Activated CD4-positive, alpha-beta T cell treated with anti-CD3 and anti-CD28 coated beads, Interleukin-2, amount 50 U/mL, for 48 hours (primary cell): ENCODE results near the gene NMU.
"Not testable (repeated sequence)": the region's sequence is repeated elsewhere in the genome, so short reads cannot be mapped to it uniquely, and the experiment has no call there.

Source experiments
- DNase-seq, 2 experiments: peaks; one replicate each; pipeline ENCODE4 v3.0.0-alpha.2; 2020

Gene NMU

GRCh38 chr4:55635741-55636655 lies at the start of gene NMU:
TSS of gene NMU (minus strand) at chr4:55636298. CDS start at chr4:55636192, 106 bp downstream.
- peak; percentile 40 to 51 for DNase-seq

DNA sequence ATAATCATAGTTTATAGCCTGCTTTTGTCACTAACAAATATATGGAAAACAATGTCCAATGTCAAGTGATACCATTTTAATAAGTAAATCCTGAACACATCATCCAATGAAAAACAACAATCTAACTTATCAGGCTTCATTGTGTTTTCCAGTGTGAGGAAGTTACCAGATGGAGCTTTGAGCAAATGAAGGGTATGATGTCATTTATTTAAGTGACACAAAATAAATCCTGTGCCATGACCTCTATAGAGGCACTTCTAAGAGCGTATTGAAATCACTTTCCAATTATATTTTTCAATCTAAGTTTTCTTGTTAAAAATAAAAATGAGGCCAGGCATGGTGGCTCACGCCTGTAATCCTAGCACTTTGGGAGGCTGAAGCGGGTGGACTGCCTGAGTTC lies 48.2 kb upstream of the NMU start:
- no peak for DNase-seq

DNA sequence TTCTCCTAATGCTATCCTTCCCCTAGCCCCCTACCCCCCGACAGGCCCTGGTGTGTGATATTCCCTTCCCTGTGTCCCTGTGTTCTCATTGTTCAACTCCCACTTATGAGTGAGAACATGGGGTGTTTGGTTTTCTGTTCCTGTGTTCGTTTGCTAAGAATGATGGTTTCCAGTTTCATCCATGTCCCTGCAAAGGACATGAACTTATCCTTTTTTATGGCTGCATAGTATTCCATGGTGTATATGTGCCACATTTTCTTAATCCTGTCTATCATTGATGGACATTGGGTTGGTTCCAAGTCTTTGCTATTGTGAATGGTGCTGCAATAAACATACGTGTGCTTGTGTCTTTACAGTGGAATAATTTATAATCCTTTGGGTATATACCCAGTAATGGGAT lies 46.7 kb upstream of the NMU start:
- not testable (repeated sequence) for DNase-seq

GRCh38 chr4:55682295-55682694 lies 46.2 kb upstream of the NMU start:
- no peak for DNase-seq

DNA sequence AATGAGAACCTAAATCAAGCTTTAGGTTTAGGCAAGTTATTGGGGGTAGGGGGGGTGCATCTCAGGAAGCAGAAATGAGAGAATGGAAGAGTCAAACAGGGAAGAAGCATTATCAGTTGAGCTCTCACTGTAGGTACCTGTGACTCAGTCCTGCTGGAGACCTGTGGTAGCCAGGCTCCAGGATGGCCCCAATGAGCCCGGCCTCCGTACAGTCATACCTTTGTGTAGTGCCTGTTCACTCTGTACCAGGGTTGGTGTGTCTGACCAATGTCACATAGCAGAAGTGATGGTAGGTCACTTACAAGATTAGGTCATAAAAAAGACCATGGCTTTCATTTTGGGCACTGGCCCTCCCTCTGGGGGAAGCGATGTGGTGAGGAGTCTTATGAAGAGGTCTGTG lies 45.3 kb upstream of the NMU start:
- no peak for DNase-seq

GRCh38 chr4:55675196-55675793 lies 39.2 kb upstream of the NMU start:
- no peak for DNase-seq

DNA sequence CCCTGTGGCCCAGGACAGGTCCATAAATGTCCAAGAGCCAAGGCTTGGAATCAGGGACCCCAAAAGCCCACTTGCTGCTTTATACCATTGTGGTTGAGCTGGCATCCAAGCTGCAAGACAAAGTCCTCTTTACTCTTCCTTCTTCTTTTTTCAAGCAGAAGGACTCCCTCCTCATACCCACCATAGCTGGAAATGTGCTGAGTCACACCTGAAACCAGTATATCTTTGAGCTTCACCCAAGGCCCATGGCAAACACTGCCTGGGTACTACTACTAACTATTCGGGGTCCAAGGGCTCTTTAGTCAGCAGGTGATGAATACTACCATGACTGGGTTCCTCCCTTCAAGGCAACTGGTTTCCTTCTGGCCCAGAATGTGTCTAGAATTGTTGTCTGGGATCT lies 37.3 kb upstream of the NMU start:
- DNase-seq = no peak

DNA sequence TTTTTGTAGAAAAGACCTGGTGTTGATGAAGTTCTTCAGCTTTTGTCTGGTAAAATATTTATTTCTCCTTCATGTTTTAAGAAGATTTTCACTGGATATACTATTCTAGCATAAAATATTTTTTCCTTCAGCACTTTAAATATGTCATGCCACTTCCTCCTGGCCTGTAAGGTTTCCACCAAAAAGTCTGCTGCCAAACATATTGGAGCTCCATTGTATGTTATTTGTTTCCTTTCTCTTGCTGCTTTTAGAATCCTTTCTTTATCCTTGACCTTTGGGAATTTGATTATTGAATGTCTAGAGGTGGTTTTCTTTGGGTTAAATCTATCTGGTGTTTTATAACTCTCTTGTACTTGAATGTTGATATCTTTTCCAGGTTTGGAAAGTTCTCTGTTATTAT lies 35.6 kb upstream of the NMU start:
- DNase-seq = no peak

DNA sequence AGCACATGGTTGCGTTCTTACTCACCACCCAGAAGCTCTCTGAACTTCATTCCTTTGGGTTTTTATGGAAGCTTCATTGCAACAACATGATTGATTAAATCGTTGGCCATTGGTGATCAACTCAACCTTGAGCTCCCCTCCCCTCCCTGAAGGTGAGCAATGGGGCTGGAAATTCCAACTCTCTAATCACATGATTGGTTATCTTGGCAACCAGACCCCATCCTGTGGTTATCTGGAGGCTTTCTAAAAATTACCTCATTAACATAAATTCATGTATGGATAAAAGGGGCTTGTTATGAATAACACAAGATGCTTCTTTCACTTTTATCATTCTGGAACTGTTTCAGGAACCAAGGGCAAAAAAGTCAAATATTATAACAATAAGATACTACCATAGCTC lies 34.6 kb upstream of the NMU start:
- DNase-seq = no peak

DNA sequence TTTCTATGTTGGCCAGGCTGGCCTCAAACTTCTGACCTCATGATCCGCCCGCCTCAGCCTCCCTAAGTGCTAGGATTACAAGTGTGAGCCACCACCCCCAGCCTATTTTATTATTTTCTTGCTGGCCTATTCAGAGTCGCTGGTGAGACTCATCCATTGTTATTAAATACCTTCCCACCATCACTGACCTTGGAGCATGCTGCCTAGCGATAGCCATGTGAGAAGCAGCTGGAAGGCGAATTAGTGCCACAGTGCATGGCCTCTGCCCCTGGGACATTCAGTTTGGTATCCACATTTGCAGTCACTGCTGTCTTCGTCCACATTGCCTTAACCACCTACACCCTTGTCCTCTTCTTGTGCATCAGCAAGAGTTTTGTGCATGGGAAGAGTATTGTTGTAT lies 32.4 kb upstream of the NMU start:
- no peak for DNase-seq

DNA sequence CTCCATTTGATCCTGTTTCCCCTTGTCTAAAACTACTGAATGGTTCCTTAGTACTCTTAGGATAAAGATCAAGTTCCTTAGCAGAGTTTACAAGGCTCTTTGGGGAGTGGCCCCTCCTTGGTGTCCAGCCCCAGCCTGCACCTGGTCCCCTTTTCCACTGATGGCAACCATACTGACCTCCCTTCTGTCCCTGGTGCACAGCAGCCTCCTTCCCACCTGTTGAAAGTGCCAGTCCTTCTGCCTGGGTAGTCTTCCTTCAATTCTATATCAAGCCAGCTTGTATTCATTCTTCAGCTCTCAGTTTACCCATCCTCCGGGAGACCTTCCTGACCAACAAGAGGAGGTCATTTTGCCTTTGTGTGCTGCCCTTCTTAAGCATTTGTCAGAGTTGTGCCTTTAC lies 30.4 kb upstream of the NMU start:
- no peak for DNase-seq

- DNase-seq = no peak
Observed at GRCh38 chr4:55663145-55663544, 27.0 kb upstream of the NMU start.

- no peak for DNase-seq
Observed at GRCh38 chr4:55661398-55662056, 25.4 kb upstream of the NMU start.

GRCh38 chr4:55658657-55659056 lies 22.6 kb upstream of the NMU start:
- no peak for DNase-seq

GRCh38 chr4:55654131-55654530 lies 18.0 kb upstream of the NMU start:
- DNase-seq = no peak

DNA sequence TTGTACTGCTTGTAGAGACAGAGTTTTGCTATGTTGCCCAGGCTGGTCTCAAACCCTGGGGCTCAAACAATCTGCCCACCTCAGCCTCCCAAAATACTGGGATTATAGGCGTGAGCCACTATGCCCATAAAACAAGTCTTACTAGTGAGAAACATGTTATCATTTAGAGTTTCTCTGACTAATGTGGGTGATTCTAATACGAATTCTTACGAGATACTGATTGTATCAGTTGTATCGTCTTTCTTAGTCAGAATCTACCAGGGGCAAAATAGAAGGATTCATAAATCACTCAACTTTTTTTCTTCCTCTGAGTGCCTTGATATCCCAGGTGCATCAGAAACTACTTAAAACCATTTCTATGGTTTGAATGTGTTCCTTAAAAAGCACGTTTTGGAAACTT lies 14.4 kb upstream of the NMU start:
- DNase-seq = no peak

GRCh38 chr4:55637272-55637820 lies 1.2 kb upstream of the NMU start:
- no peak for DNase-seq

DNA sequence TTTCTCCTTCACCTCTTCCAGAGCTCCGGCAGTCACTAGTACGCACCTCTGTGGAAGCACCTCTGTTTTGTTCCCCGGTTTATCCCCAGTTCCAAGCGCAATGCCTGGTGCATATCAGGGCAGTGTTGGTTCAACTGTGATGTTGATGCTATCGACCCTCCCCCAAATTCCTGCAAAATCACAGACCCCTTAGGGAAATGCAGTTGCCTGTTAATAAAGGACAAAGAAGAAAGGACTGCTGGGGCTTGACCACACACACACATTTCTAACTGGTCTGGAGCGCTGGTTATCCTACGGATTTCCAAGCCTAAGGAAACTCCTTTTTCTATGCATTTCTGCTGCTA lies 530 bp upstream of the NMU start:
- no peak for DNase-seq

- no peak for DNase-seq
Observed at GRCh38 chr4:55635282-55635681, 816 bp downstream of the NMU start.

- DNase-seq = no peak
Observed at GRCh38 chr4:55634417-55635128, 1.5 kb downstream of the NMU start.

GRCh38 chr4:55633903-55634302 lies 2.2 kb downstream of the NMU start:
- DNase-seq = no peak

DNA sequence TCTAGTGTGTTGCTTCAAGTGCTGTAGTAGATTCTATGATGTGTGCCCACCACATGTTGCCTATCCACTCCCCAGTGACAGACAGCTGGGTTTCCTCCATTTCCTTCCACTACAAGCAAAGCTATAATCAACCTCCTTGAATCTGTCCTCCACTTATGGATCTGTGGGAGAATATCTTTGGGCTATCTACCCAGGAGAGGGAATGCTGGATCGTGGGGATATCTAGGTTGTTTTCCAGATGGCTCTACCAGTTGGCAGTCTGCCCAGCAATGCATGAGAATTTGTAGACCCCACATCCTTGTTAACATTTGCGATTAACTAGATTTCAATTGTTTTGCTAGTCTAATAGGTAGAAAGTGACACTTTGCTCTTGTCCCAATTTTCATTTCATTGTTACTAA lies 10.3 kb downstream of the NMU start:
- no peak for DNase-seq

DNA sequence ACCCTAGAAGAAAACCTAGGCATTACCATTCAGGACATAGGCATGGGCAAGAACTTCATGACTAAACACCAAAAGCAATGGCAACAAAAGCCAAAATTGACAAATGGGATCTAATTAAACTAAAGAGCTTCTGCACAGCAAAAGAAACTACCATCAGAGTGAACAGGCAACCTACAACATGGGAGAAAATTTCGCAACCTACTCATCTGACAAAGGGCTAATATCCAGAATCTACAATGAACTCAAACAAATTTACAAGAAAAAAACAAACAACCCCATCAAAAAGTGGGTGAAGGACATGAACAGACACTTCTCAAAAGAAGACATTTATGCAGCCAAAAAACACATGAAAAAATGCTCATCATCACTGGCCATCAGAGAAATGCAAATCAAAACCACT lies 12.0 kb downstream of the NMU start:
- DNase-seq = not testable (repeated sequence)
